Right renal pelvis (tissue), 4 donors: ENCODE results near the gene BCAP31. TPM values are rescaled to one million over a fixed set of nuclear protein-coding genes. Genes with fewer than 3 reads are reported as not detected.
"Not testable (repeated sequence)": the region's sequence is repeated elsewhere in the genome, so short reads cannot be mapped to it uniquely, and the experiment has no call there.

Experiments
- DNase-seq, 4 donors: peaks; one replicate each; pipeline ENCODE4 v3.0.0-alpha.2; 2013; ENCODE audit warnings: low read depth in 4 of 4, low spot score in 3 of 4, missing footprints in 1 of 4
- polyA plus RNA-seq, 4 donors: library from polyadenylated mRNA; unstranded; fragments of 120-200 nt; gene quantifications; one replicate each; pipeline ENCODE4 v1.2.1, GENCODE V29; 2013; ENCODE audit not compliant: insufficient read length in 4 of 4

The BCAP31 gene
- polyA plus RNA-seq, 4 donors, result 192 to 206 (median 199) TPM

GRCh38 chrX:153763298-153763932 is 39.2 kb upstream of the BCAP31 start:
- DNase-seq, result no peak

GRCh38 chrX:153762626-153763173 is 38.5 kb upstream of the BCAP31 start:
- no peak for DNase-seq

- no peak for DNase-seq
These were observed 37.7 kb upstream of the BCAP31 start for GRCh38 chrX:153761863-153762262.

- DNase-seq, result no peak
These were observed 30.9 kb upstream of the BCAP31 start for GRCh38 chrX:153755136-153755535.

- DNase-seq, result no peak
These were observed 26.1 kb upstream of the BCAP31 start for GRCh38 chrX:153750127-153750774.

- not testable (repeated sequence) for DNase-seq
These were observed 24.8 kb upstream of the BCAP31 start for GRCh38 chrX:153749017-153749416.

GRCh38 chrX:153746991-153747390 is 22.8 kb upstream of the BCAP31 start:
- DNase-seq, result not testable (repeated sequence)

- DNase-seq, result no peak
These were observed 22.2 kb upstream of the BCAP31 start for GRCh38 chrX:153746359-153746758.

GRCh38 chrX:153745067-153745433 is 20.9 kb upstream of the BCAP31 start:
- not testable (repeated sequence) for DNase-seq

GRCh38 chrX:153744210-153745066 is 20.3 kb upstream of the BCAP31 start:
- no peak for DNase-seq

- not testable (repeated sequence) for DNase-seq
These were observed 19.5 kb upstream of the BCAP31 start for GRCh38 chrX:153743468-153744209.

GRCh38 chrX:153742796-153743467 is 18.7 kb upstream of the BCAP31 start:
- not testable (repeated sequence) for DNase-seq

- not testable (repeated sequence) for DNase-seq
These were observed 17.9 kb upstream of the BCAP31 start for GRCh38 chrX:153742111-153742510.

- DNase-seq, result no peak
These were observed 17.3 kb upstream of the BCAP31 start for GRCh38 chrX:153741446-153741845.

- DNase-seq, result no peak
These were observed 16.5 kb upstream of the BCAP31 start for GRCh38 chrX:153740631-153741222.

- DNase-seq, result no peak
These were observed 15.7 kb upstream of the BCAP31 start for GRCh38 chrX:153739754-153740486.

GRCh38 chrX:153738056-153738605 is 13.9 kb upstream of the BCAP31 start:
- no peak for DNase-seq

GRCh38 chrX:153736871-153737441 is 12.8 kb upstream of the BCAP31 start:
- DNase-seq, result no peak
